HepG2 (cell line): ENCODE measurements around the gene ST8SIA6. TPM values are rescaled to one million over a fixed set of nuclear protein-coding genes. Genes with fewer than 3 reads are reported as not detected.
A peak's percentile ranks its signal among the peaks of the same experiment; 100 is the strongest.

Source experiments
- ATAC-seq: fragments of 200-7000 bp; cut with Tn5 transposase; 3 replicates; pipeline ENCODE4 v1.9.1; 2020; ENCODE audit warnings: mild to moderate bottlenecking, moderate library complexity
- BruUV-seq: library from RNA; stranded (reverse); fragments of 400-500 nt; replicated peaks from 2 replicates; lab custom pipeline; 2021; lab: Mats Ljungman, UMichigan
- CTCF ChIA-PET: fragments of 300-600 bp; formaldehyde crosslinking; extraction: SDS; loops from one replicate; lab custom pipeline; 2021; ENCODE audit warnings: low total read pairs, inconsistent platforms, low intra/inter-chr PET ratio; lab: Yijun Ruan, JAX
- POLR2A ChIA-PET: fragments of 350-600 bp; sonication (Branson Sonifier 250); formaldehyde crosslinking; loops from one replicate; lab custom pipeline; 2020; ENCODE audit warnings: antibody characterized with exemption, inconsistent platforms; lab: Yijun Ruan, JAX
- DNase-seq: peaks from one replicate; pipeline ENCODE4 v3.0.0-alpha.2; 2015; ENCODE audit warnings: low spot score
- FAIRE-seq: peaks from 3 replicates; lab custom pipeline; 2011; peaks lifted over from hg19 to GRCh38; lab: Jason Lieb, UNC
- H2AFZ ChIP-seq: one replicate; pipeline ENCODE4 v1.6.1; 2011; ENCODE audit warnings: low read length, inconsistent platforms
- H3K27ac ChIP-seq: fragments of 300-600 bp; 3 replicates; pipeline ENCODE4 v1.8.0; 2011; ENCODE audit warnings: mixed run types, mild to moderate bottlenecking, mixed read lengths, low read length, inconsistent platforms; ENCODE audit not compliant: insufficient read depth; ENCODE audit errors: extremely low read length
- H3K27me3 ChIP-seq, 2 experiments: fragments of 200-600 bp in 1 of 2; 2 replicates in 1 of 2; 3 replicates in 1 of 2; pipeline versions ENCODE4 v1.6.0 to v1.8.0; 2011; ENCODE audit warnings: low read length in 2 of 2, mild to moderate bottlenecking in 2 of 2, moderate library complexity in 2 of 2, inconsistent platforms in 1 of 2; ENCODE audit not compliant: insufficient read depth in 2 of 2, control insufficient read depth in 1 of 2
- H3K36me3 ChIP-seq, 2 experiments: fragments of 200-600 bp in 1 of 2; replicated peaks in 1 of 2; 2 replicates in 1 of 2; 3 replicates in 1 of 2; pipeline versions ENCODE4 v1.5.1 to v1.8.0; 2011; ENCODE audit warnings: low read length in 2 of 2, inconsistent platforms in 1 of 2; ENCODE audit not compliant: insufficient read depth in 2 of 2, control insufficient read depth in 1 of 2
- H3K4me1 ChIP-seq: 2 replicates; pipeline ENCODE4 v1.5.1; 2012; ENCODE audit warnings: low read length, inconsistent platforms; ENCODE audit not compliant: insufficient read depth
- H3K4me2 ChIP-seq: 2 replicates; pipeline ENCODE4 v1.6.0; 2011; ENCODE audit warnings: low read depth, low read length, inconsistent platforms
- H3K4me3 ChIP-seq, 3 experiments: fragments of 200-600 bp in 1 of 3; sonication (generic), shearing (Covaris generic) in 1 of 3; replicated peaks in 1 of 3; 2 replicates each; pipeline ENCODE4 v1.5.1; 2011 to 2016; ENCODE audit warnings: low read length in 3 of 3, inconsistent platforms in 2 of 3, low read depth in 2 of 3, mild to moderate bottlenecking in 2 of 3, control low read depth in 1 of 3, mixed read lengths in 1 of 3; ENCODE audit not compliant: insufficient read depth in 1 of 3
- H3K79me2 ChIP-seq: one replicate; pipeline ENCODE4 v1.6.1; 2011; ENCODE audit warnings: low read length, inconsistent platforms; ENCODE audit not compliant: insufficient read depth
- H3K9ac ChIP-seq: 2 replicates; pipeline ENCODE4 v1.6.0; 2011; ENCODE audit warnings: mild to moderate bottlenecking, low read depth, low read length, inconsistent platforms; ENCODE audit not compliant: insufficient read depth
- H3K9me3 ChIP-seq: 2 replicates; pipeline ENCODE4 v1.5.1; 2012; ENCODE audit warnings: mild to moderate bottlenecking, low read length
- H4K20me1 ChIP-seq: 2 replicates; pipeline ENCODE4 v1.6.0; 2011; ENCODE audit warnings: inconsistent platforms, mild to moderate bottlenecking, low read length, moderate library complexity; ENCODE audit not compliant: insufficient read depth
- AHDC1 ChIP-seq: sonication (generic); formaldehyde crosslinking; IDR thresholded peaks from 2 replicates; pipeline ENCODE4 v1.5.1; 2020; ENCODE audit warnings: mild to moderate bottlenecking, missing genetic modification reagents, borderline replicate concordance
- ARID5B ChIP-seq: IDR thresholded peaks from 2 replicates; pipeline ENCODE4 v1.4.0; 2020; ENCODE audit warnings: mild to moderate bottlenecking, missing genetic modification reagents
- CREM ChIP-seq, 2 experiments: sonication (generic) in 1 of 2; formaldehyde crosslinking in 1 of 2; IDR thresholded peaks; 2 replicates each; pipeline versions ENCODE4 v1.4.0 to v1.6.1; 2016 to 2020; ENCODE audit warnings: antibody characterized with exemption in 1 of 2, mild to moderate bottlenecking in 1 of 2, missing genetic modification reagents in 1 of 2
- ELF3 ChIP-seq: IDR thresholded peaks from 2 replicates; pipeline ENCODE4 v1.6.1; 2016; ENCODE audit warnings: missing genetic modification reagents, missing compliant biosample characterization
- GABPA ChIP-seq, 2 experiments: IDR thresholded peaks; 2 replicates each; pipeline ENCODE4 v1.6.1; 2011 to 2016; ENCODE audit warnings: low read depth in 2 of 2, low read length in 1 of 2, missing biosample characterization in 1 of 2, missing genetic modification characterization in 1 of 2
- HOMEZ ChIP-seq: IDR thresholded peaks from 2 replicates; pipeline ENCODE4 v1.6.1; 2016; ENCODE audit warnings: low read depth
- SALL1 ChIP-seq: sonication (generic); formaldehyde crosslinking; IDR thresholded peaks from 2 replicates; pipeline ENCODE4 v1.8.0; 2022; ENCODE audit warnings: mild to moderate bottlenecking, missing genetic modification reagents
- SAP130 ChIP-seq: IDR thresholded peaks from 2 replicates; pipeline ENCODE4 v1.6.1; 2016; ENCODE audit warnings: low read depth
- SP5 ChIP-seq: IDR thresholded peaks from 2 replicates; pipeline ENCODE4 v1.6.1; 2016; ENCODE audit warnings: low read depth, borderline replicate concordance
- ZNF251 ChIP-seq: sonication (generic); formaldehyde crosslinking; IDR thresholded peaks from 2 replicates; pipeline ENCODE4 v1.9.0; 2021; ENCODE audit warnings: mild to moderate bottlenecking, missing genetic modification reagents
- WGBS: methylation state at CpG from one replicate; pipeline ENCODE4 v1.1.6; 2017; ENCODE audit warnings: low lambda C conversion rate; 5-methylcytosine and 5-hydroxymethylcytosine counted together
- in situ Hi-C: cut with HindIII; loops from 2 replicates; pipeline ENCODE4 v1.10.0; 2017; ENCODE audit warnings: low pct_unique_long_range_greater_than_20kb; ENCODE audit not compliant: extremely low pct_ligation_motif_present
- intact Hi-C: fragments of 100-400 bp; cut with micrococcal nuclease; formaldehyde crosslinking; loops from one replicate; pipeline ENCODE4 v1.10.0; 2022; ENCODE audit not compliant: unreplicated experiment
- polyA plus RNA-seq, 8 experiments: library from polyadenylated mRNA; depleted of rRNA in 3 of 8; stranded (reverse) in 7 of 8; unstranded in 1 of 8; fragments of >200 nt; fragmentation: Illumina TruSeq in 4 of 8; extraction: Trizol in 4 of 8; gene quantifications; 2 replicates each; pipeline versions ENCODE4 v1.2.1 to v1.2.3, GENCODE V29; 2011 to 2016; ENCODE audit warnings: low read depth in 4 of 8, missing spikeins in 1 of 8, mixed read lengths in 1 of 8; ENCODE audit not compliant: insufficient read depth in 1 of 8
- total RNA-seq, 5 experiments: library from RNA; depleted of rRNA; stranded (reverse); fragments of >200 nt; fragmentation: Illumina TruSeq; extraction: Trizol; gene quantifications; 2 replicates each; pipeline ENCODE4 v1.2.3, GENCODE V29; 2016; ENCODE audit warnings: low read depth in 1 of 5

Gene ST8SIA6
- total and polyA plus RNA-seq, 2 of the 13 experiments (the other 11 are each of a cell fraction or from before 2014, with no cell fraction given) = not detected

GRCh38 chr10:17445400-17445998, 8.9 kb downstream of the ST8SIA6 start:
- H3K4me2 ChIP-seq = peak overlapping the region; percentile 43
- intact Hi-C loops = no loop called here
- H4K20me1 ChIP-seq = no peaks in the 10 kb centered on the region
- H3K4me1 ChIP-seq = peaks cover 29% of the 10 kb centered on the region
- H3K9ac ChIP-seq = no peak overlapping the region
- peaks cover 0 to 10% of the 10 kb centered on the region in 2 experiments; a peak in 2 of 5 replicates for H3K27me3 ChIP-seq
- WGBS = 9% methylated on average over 5 of the region's 5 CpGs
- ChIA-PET CTCF (no interaction called here), POLR2A (no interaction called here)
- H2AFZ ChIP-seq = no peak overlapping the region
- peak; percentile 81 for ATAC-seq
- no peak for FAIRE-seq
- DNase-seq = no peak
- BruUV-seq = no TSS peak
- in situ Hi-C loops = loop anchor here (25.0 kb wide), 1 partner anchor 608 kb away; no protein-coding TSS in a partner anchor
- no peaks in the 10 kb centered on the region for H3K79me2 ChIP-seq
- peaks cover 12% of the 10 kb centered on the region for H3K9me3 ChIP-seq
- H3K27ac ChIP-seq = no peak overlapping the region
- H3K4me3 ChIP-seq = peak overlapping the region in 2 of 3 experiments; percentile 20 to 25; a peak in 3 of 6 replicates
- H3K36me3 ChIP-seq = no peaks in the 10 kb centered on the region
- TF ChIP-seq ARID5B (CRISPR knock-in tag) (peak; percentile 60), ZNF251 (CRISPR knock-in tag) (no peak), GABPA (IDR thresholded peaks at IDR 0.05; ENCODE audit: low read depth, low read length) (no peak), GABPA (CRISPR knock-in tag; IDR thresholded peaks at IDR 0.05; ENCODE audit: low read depth) (peak; percentile 47; the same call in 1 of the 2 replicates), CREM (IDR thresholded peaks at IDR 0.05) (no peak), CREM (CRISPR knock-in tag; IDR thresholded peaks at IDR 0.05) (no peak), SALL1 (peak; percentile 27; the same call in 1 of the 2 replicates), SP5 (CRISPR knock-in tag) (0 out of 2 replicates have a peak, but pooled peaks have one; percentile 17), HOMEZ (peak; percentile 50; the same call in 1 of the 2 replicates), SAP130 (CRISPR knock-in tag) (peak; percentile 43; the same call in 1 of the 2 replicates), ELF3 (CRISPR knock-in tag) (0 out of 2 replicates have a peak, but pooled peaks have one; percentile 48), AHDC1 (CRISPR knock-in tag) (peak; percentile 37; the same call in 1 of the 2 replicates)
